KMS-11 (cell line): ENCODE data around the gene RNF225.
A peak's percentile ranks its signal among the peaks of the same experiment; 100 is the strongest.
"Not testable (repeated sequence)": the region's sequence is repeated elsewhere in the genome, so short reads cannot be mapped to it uniquely, and the experiment has no call there.

ENCODE experiments used
- H2AFZ ChIP-seq: fragments of 200-600 bp; sonication (generic); 2 replicates; pipeline ENCODE4 v1.6.1; 2016; ENCODE audit warnings: antibody characterized with exemption, mixed run types, low read depth
- H3K27ac ChIP-seq: fragments of 200-600 bp; sonication (generic); 2 replicates; pipeline ENCODE4 v1.6.1; 2016; ENCODE audit warnings: mild to moderate bottlenecking, mixed run types
- H3K27me3 ChIP-seq: fragments of 200-600 bp; sonication (generic); 2 replicates; pipeline ENCODE4 v1.6.1; 2017; ENCODE audit warnings: mild to moderate bottlenecking, low read depth, mixed run types, moderate library complexity; ENCODE audit not compliant: insufficient read depth
- H3K36me3 ChIP-seq: fragments of 200-600 bp; sonication (generic); 2 replicates; pipeline ENCODE4 v1.6.1; 2017; ENCODE audit warnings: mild to moderate bottlenecking, mixed run types; ENCODE audit not compliant: insufficient read depth
- H3K4me1 ChIP-seq: fragments of 200-600 bp; sonication (generic); 2 replicates; pipeline ENCODE4 v1.6.1; 2016; ENCODE audit warnings: mild to moderate bottlenecking, low read depth, mixed run types; ENCODE audit not compliant: poor library complexity, severe bottlenecking
- H3K4me2 ChIP-seq: fragments of 200-600 bp; sonication (generic); 2 replicates; pipeline ENCODE4 v1.7.0; 2016; ENCODE audit warnings: mild to moderate bottlenecking, mixed run types
- H3K4me3 ChIP-seq: fragments of 200-600 bp; sonication (generic); IDR thresholded peaks from 2 replicates; pipeline ENCODE4 v1.6.1; 2017; ENCODE audit warnings: low read depth, low read length, mixed read lengths; ENCODE audit not compliant: insufficient read depth
- H3K79me2 ChIP-seq: fragments of 200-600 bp; sonication (generic); 2 replicates; pipeline ENCODE4 v1.6.1; 2016; ENCODE audit warnings: low read depth, mixed run types; ENCODE audit not compliant: insufficient read depth
- H3K9ac ChIP-seq: fragments of 200-600 bp; sonication (generic); 2 replicates; pipeline ENCODE4 v1.6.1; 2016; ENCODE audit warnings: mild to moderate bottlenecking, mixed run types
- H4K20me1 ChIP-seq: fragments of 200-600 bp; sonication (generic); 2 replicates; pipeline ENCODE4 v1.6.1; 2016; ENCODE audit warnings: mild to moderate bottlenecking, mixed run types; ENCODE audit not compliant: insufficient read depth
- CTCF ChIP-seq: fragments of 200-600 bp; sonication (generic); conservative IDR thresholded peaks from 2 replicates; pipeline ENCODE4 v1.6.1; 2017; ENCODE audit warnings: low read depth, mild to moderate bottlenecking, antibody characterized with exemption, low read length, moderate library complexity, mixed read lengths

The RNF225 gene

GRCh38 chr19:58439576-58440554 lies 44.4 kb downstream of the RNF225 start, which contains the start of gene ZNF132:
TSS of gene ZNF132 (minus strand) at chr19:58440153. CDS start at chr19:58439821, 332 bp downstream.
- no peak within 1 kb of the TSS for H3K4me3 ChIP-seq
- H3K4me2 ChIP-seq: peak within 1 kb of the TSS; percentile 52
- no peaks in the 10 kb centered on the region for H3K4me1 ChIP-seq
- no peak within 1 kb of the TSS; the same call in 1 of the 2 replicates for H3K9ac ChIP-seq
- peak within 1 kb of the TSS; percentile 31 for H3K27ac ChIP-seq
- H4K20me1 ChIP-seq: no peaks in the 10 kb centered on the region
- H3K36me3 ChIP-seq: no peaks in the 10 kb centered on the region
- H3K27me3 ChIP-seq: no peaks in the 10 kb centered on the region; the same call in 1 of the 2 replicates
- H2AFZ ChIP-seq: peak within 1 kb of the TSS; percentile 48
- no peak for TF ChIP-seq CTCF
- no peaks in the 10 kb centered on the region for H3K79me2 ChIP-seq

GRCh38 chr19:58440556-58440955 lies 45.1 kb downstream of the RNF225 start:
- Histone ChIP-seq H3K4me3 (no peak overlapping the region), H3K27ac (no peak overlapping the region), H3K27me3 (no peaks in the 10 kb centered on the region; the same call in 1 of the 2 replicates), H4K20me1 (no peaks in the 10 kb centered on the region), H3K4me2 (peak overlapping the region; percentile 52; the same call in 1 of the 2 replicates), H3K9ac (no peak overlapping the region), H3K36me3 (no peaks in the 10 kb centered on the region), H3K4me1 (no peaks in the 10 kb centered on the region), H3K79me2 (no peaks in the 10 kb centered on the region), H2AFZ (peak overlapping the region; percentile 48; the same call in 1 of the 2 replicates)
- no peak for TF ChIP-seq CTCF

- not testable (repeated sequence) for H3K4me3 ChIP-seq, H3K27me3 ChIP-seq, H3K27ac ChIP-seq, H3K79me2 ChIP-seq, H3K4me2 ChIP-seq, H2AFZ ChIP-seq, H3K36me3 ChIP-seq, H3K4me1 ChIP-seq, H4K20me1 ChIP-seq, H3K9ac ChIP-seq
Measured at GRCh38 chr19:58442986-58443385, 47.5 kb downstream of the RNF225 start.
